HCT116 (cell line): Measurements from ENCODE around the gene PCGF5.

ENCODE experiments used
- CEBPB ChIP-seq: IDR thresholded peaks from 2 replicates; pipeline ENCODE4 v1.6.1; 2012; ENCODE audit warnings: low read depth
- JUND ChIP-seq: IDR thresholded peaks from 2 replicates; pipeline ENCODE4 v1.6.1; 2012
- MAX ChIP-seq: IDR thresholded peaks from 2 replicates; pipeline ENCODE4 v1.6.1; 2012
- POLR2A ChIP-seq: IDR thresholded peaks from 2 replicates; pipeline ENCODE4 v1.7.0; 2011; ENCODE audit warnings: borderline replicate concordance; ENCODE audit not compliant: insufficient read depth, insufficient read length; ENCODE audit errors: extremely low read depth
- TF ChIP-seq, protein P1 (sequence below), 3 experiments: fragments of 200-600 bp in 1 of 3; sonication (generic) in 1 of 3; IDR thresholded peaks in 2 of 3; conservative IDR thresholded peaks in 1 of 3; 2 replicates each; pipeline ENCODE4 v1.5.1; 2012 to 2017; ENCODE audit warnings: low read depth in 2 of 3, low read length in 2 of 3, antibody characterized with exemption in 1 of 3, borderline replicate concordance in 1 of 3, control low read depth in 1 of 3, mild to moderate bottlenecking in 1 of 3, mixed read lengths in 1 of 3, mixed run types in 1 of 3, moderate library complexity in 1 of 3; ENCODE audit not compliant: insufficient read depth in 1 of 3

- TF ChIP-seq, protein P1, sequence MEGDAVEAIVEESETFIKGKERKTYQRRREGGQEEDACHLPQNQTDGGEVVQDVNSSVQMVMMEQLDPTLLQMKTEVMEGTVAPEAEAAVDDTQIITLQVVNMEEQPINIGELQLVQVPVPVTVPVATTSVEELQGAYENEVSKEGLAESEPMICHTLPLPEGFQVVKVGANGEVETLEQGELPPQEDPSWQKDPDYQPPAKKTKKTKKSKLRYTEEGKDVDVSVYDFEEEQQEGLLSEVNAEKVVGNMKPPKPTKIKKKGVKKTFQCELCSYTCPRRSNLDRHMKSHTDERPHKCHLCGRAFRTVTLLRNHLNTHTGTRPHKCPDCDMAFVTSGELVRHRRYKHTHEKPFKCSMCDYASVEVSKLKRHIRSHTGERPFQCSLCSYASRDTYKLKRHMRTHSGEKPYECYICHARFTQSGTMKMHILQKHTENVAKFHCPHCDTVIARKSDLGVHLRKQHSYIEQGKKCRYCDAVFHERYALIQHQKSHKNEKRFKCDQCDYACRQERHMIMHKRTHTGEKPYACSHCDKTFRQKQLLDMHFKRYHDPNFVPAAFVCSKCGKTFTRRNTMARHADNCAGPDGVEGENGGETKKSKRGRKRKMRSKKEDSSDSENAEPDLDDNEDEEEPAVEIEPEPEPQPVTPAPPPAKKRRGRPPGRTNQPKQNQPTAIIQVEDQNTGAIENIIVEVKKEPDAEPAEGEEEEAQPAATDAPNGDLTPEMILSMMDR (IDR thresholded peaks at IDR 0.05 in 2 of 3, conservative IDR thresholded peaks at IDR 0.05 in 1 of 3; ENCODE audit: borderline replicate concordance in 1 of 3, insufficient read depth in 1 of 3, low read depth in 2 of 3, low read length in 2 of 3), result no peak
- TF ChIP-seq CEBPB, result no peak
- TF ChIP-seq POLR2A, result no peak
- no peak for TF ChIP-seq MAX
- no peak for TF ChIP-seq JUND
Measured at GRCh38 chr10:91250341-91250740, 29.9 kb downstream of the PCGF5 start.
